NCI-H128 (cell line): ENCODE results near the gene KCNMB2.

Experiments
- DNase-seq: peaks from one replicate; lab custom pipeline; 2025; ENCODE audit not compliant: unreplicated experiment; lab: John Stamatoyannopoulos, UW

Gene KCNMB2

GRCh38 chr3:178567611-178568010, 31.4 kb downstream of the KCNMB2 start:
- DNase-seq, result no peak

DNA sequence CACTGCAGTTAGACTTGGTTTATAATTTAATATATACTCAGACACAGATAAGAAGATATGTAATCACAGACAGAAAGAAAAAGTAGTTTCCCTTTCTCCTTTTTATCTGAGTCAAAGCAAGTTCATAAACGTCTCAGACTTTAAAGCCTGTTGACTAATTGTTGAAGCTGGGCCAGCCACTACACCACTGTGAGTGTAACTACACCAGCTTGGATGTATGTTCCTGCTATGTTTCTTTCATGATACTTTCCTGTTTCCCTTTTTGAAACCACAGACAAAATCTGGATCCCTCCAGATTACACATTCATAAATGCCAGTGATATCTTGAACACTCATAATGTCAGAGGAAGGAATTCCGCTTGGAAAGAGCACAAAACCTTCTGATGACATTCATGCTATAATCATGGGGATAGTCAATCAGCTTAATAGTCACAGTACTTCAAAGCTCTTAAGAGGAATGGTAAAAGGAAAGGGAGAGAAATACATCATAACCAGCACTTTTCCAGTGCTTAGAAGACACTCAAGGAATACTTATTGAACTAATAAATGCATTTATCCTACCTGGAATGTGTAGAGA, 32.0 kb downstream of the KCNMB2 start:
- no peak for DNase-seq

GRCh38 chr3:178568911-178569310, 32.7 kb downstream of the KCNMB2 start:
- no peak for DNase-seq

DNA sequence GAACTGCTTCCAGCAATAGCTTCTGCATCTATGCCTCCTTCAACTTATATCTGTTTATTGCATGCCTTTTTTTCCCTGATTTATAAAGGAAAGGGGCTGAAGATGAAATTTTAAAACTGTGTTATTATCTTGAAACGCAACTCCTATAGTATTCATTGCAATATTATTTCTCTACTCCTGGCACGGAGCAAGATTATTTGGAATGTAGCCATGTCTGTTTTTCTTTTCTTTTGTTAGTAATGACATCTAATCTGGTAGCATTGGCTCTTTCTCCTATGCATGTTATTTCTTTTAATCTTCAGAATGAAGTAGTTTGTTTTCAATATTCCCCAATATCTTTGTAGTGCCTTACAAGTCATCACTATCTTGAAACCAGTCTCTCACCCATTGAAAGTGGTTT, 33.6 kb downstream of the KCNMB2 start:
- no peak for DNase-seq

GRCh38 chr3:178583963-178584575, 47.8 kb downstream of the KCNMB2 start:
- no peak for DNase-seq

- DNase-seq, result no peak
These were observed 48.6 kb downstream of the KCNMB2 start for GRCh38 chr3:178584722-178585380.

DNA sequence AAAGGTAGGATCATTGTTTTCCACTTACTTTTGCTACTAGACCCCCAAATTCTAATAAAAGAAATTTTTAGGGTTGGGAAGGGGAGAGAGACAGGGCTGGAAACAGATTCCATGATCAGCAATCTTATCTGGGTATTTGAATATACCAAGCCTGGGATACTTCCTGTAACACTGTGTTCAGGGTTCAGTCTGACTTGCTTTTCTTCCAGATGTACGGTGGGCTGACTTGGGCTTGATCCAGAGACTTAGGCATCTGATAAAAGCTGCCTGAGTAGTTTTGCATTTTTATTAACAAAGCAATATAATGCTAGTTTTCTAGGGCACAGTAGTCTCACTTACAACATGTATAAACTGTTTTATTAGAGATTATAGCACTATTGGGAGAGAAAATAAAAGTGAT, 49.2 kb downstream of the KCNMB2 start:
- no peak for DNase-seq

GRCh38 chr3:178586076-178586475, 49.8 kb downstream of the KCNMB2 start:
- DNase-seq, result no peak

DNA sequence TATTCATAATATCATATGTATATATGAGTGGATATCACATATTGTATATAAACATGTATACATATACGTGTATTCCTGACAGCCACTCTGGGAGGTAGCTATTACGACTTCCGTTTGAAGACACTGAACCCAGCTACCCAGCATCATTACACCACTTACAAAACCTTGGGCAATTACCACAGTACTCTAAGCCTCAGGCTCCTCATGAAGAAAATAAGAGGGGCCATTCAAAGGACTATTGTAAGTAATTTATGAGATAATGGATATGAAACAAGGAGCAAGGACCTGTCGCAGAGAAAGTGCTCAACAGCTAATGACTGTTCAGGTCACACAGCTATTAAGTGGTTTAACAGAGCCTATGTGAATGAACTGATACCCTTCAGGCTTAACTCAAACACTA, 52.4 kb downstream of the KCNMB2 start:
- peak; percentile 17 for DNase-seq

DNA sequence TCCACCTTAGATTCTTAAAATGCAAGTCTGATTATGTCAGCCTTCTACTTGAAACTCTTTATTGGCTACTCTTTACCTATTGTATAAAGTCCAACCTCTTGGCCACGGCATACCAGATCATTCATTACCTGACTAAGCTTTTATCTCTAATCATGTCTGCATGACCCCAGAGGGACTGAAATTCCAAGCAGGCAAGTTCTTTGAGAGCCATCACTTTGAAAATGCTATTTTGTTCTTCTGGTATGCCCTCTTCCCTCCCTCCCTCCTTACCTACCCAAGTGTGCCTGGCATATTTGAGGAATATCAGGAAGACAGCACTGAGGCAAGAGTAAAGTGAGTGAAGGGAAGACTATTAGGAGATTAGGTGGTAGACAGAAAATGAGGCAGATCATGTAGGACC, 57.5 kb downstream of the KCNMB2 start:
- no peak for DNase-seq

DNA sequence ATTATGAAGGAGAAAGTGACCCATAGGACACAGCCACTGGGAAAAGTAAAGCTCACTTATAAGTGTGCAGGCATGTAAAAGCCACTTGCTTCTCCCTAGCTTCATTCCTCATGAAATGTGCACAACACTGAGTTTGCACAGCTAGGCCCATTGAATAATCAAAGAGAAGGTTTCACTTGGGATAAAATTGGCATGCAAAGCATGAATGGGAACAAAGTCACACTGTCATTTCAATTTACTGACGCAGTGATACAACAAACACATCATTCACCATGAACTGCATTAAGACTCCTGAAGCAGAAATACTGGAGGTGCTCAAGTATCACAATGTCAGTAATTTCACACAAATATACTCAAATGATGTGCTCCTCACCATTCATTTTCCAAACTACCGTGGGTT, 61.1 kb downstream of the KCNMB2 start:
- no peak for DNase-seq

DNA sequence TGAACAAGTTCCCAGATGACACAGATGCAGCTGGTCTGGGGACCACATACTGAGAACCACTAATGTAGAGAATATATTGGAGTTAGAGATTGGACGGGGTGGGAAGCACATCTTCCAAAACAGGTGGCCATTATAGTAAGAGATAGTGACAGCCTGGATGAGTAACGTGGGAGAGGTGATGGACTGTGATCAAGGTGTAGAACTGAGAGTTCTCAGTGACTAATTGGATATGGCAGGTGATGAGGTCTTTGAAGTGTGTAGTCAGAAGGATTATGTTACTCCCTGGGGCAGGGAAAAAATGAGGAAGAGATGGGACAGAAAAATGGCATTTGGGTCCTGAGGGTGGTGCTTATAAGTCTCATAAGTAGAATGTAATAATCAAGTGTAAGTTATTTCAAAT, 66.6 kb downstream of the KCNMB2 start:
- peak; percentile 31 for DNase-seq

DNA sequence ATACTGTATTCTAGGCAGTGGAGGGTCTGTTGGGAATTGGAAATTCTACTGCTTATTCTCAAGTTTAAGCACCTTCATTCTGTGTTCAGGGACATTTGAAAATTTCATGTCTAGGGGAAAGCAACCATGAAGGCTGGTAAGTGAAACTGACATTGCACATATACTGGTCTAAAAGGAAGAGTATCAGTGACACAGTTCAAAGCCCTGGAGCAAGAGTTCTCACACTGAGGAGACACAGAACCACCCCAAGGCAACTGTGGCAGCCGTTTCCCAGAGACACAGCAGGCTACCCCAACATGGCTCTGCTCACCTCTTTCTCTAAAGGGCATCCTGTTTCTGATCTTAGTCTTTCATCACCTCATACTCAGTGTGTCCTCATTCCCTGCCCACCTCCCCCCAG, 67.5 kb downstream of the KCNMB2 start:
- no peak for DNase-seq

- DNase-seq, result no peak
These were observed 82.0 kb downstream of the KCNMB2 start for GRCh38 chr3:178618197-178618596.

- no peak for DNase-seq
These were observed 82.7 kb downstream of the KCNMB2 start for GRCh38 chr3:178618896-178619295.

- no peak for DNase-seq
These were observed 87.5 kb downstream of the KCNMB2 start for GRCh38 chr3:178623666-178624255.

DNA sequence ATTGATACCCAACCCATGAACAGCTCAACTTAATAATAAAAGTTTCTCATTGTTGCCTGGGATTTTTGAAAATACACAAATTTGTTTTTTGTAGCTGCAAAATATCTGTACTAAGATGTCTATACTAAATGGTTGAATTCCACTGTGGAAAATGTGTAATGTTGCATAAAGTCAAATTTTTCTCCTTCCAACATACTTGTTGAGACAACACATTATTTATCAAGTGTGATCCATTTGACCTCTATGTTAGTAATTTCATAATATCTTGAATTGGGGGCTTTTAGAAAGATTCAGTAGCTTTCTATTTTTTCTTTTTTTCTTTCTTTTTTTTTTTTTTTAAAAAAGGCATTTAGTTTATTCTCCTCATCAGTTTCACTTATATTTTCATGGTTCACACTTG, 88.0 kb downstream of the KCNMB2 start:
- no peak for DNase-seq

- no peak for DNase-seq
These were observed 88.9 kb downstream of the KCNMB2 start for GRCh38 chr3:178625053-178625600.

DNA sequence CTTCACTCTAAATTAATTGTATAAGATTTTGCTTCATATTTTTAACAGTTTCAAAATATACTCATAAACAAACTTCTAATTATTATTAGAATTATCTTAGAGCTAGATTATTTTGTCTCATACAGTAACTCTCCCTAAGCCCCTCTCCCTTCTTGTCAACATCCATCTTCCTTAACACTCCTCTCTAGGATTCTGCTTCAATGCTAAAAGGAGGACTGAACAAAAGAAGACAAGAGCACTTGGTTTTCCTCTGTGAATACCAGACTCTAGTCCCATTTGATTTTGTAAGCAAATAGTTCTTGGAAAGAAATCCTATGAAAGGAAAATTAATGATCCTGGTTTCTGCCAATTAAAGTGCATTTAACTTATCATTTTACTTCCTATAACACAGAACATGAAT, 91.8 kb downstream of the KCNMB2 start:
- DNase-seq, result no peak

GRCh38 chr3:178629430-178630178, 93.4 kb downstream of the KCNMB2 start:
- DNase-seq, result no peak

DNA sequence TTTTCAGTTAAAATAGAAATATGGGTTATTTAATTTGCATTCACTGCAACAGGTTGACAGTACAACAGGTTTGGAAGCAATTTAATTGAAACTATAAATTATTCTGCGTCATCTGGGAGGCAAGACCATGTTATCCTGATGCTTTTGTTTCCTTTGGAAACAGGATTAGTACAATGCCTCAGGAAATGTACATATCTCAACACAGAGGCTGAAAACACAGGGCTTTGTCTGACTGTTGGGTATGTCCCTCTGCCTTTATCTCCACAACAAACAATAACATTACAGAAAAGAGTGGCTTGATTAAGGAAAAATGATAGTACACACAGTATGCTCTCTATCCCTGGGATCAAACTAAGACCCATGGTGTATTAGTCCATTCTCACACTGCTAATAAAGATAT, 95.7 kb downstream of the KCNMB2 start:
- no peak for DNase-seq
